ENCODE measurements around the gene MAN1C1. TPM values are rescaled to one million over a fixed set of nuclear protein-coding genes. Genes with fewer than 3 reads are reported as not detected.

MAN1C1 gene
- total and polyA plus RNA-seq, 9 of the 15 experiments (the other 6 are each of a cell fraction or from before 2014, with no cell fraction given), result 0.04 to 0.44 (median 0.10) TPM; not detected in 3

GRCh38 chr1:25623731-25624130 is 7.1 kb downstream of the MAN1C1 start:
- Histone ChIP-seq H3K4me1 (replicated peaks in 1 of 2; ENCODE audit: control insufficient read depth in 2 of 2, insufficient read depth in 2 of 2, low read length in 2 of 2) (no peaks in the 10 kb centered on the region), H4K20me1 (replicated peaks; ENCODE audit: control insufficient read depth, insufficient read depth, low read length) (0 out of 2 replicates have a peak, but pooled peaks cover 11% of the 10 kb centered on the region), H3K9ac (ENCODE audit: insufficient read depth in 1 of 2, low read depth in 2 of 2, low read length in 2 of 2) (no peak overlapping the region), H2AFZ (ENCODE audit: low read depth, low read length) (no peak overlapping the region), H3K27ac (ENCODE audit: extremely low read depth, low read depth, low read length) (no peak overlapping the region), H3K4me2 (ENCODE audit: insufficient read depth, low read length) (no peak overlapping the region), H3K9me3 (replicated peaks; ENCODE audit: control insufficient read depth, insufficient read depth, low read depth, low read length) (no peaks in the 10 kb centered on the region), H3K4me3 (no peak overlapping the region), H3K36me3 (ENCODE audit: control insufficient read depth, insufficient read depth, low read length) (no peaks in the 10 kb centered on the region), H3K27me3 (ENCODE audit: control insufficient read depth in 2 of 2, insufficient read depth in 2 of 2, low read length in 2 of 2) (peaks cover 43 to 45% of the 10 kb centered on the region in 2 experiments), H3K9me1 (ENCODE audit: control insufficient read depth, insufficient read depth, low read length) (peaks cover 5% of the 10 kb centered on the region), H3K79me2 (ENCODE audit: control insufficient read depth, insufficient read depth, low read length) (no peaks in the 10 kb centered on the region)
- TF ChIP-seq MCM3 (IDR thresholded peaks at IDR 0.05) (no peak), TFAP4 (CRISPR knock-in tag; IDR thresholded peaks at IDR 0.05; ENCODE audit: borderline replicate concordance) (no peak), ZNF449 (CRISPR knock-in tag; IDR thresholded peaks at IDR 0.05) (no peak), BRD9 (IDR thresholded peaks at IDR 0.05; ENCODE audit: low read depth, partially characterized antibody) (no peak), ZBTB11 (CRISPR knock-in tag; IDR thresholded peaks at IDR 0.05) (no peak)
- CTCF ChIA-PET (ENCODE audit: low intra/inter-chr PET ratio), result no interaction called here
- intact Hi-C loops (cut with micrococcal nuclease) (no loop called here), in situ Hi-C loops (cut with MboI) (no loop called here)
- POLR2A ChIA-PET, result interaction anchor here (0.7 to 1.6 kb wide), 3 partner anchors 15 to 120 kb away, joined by 3 read pairs; no protein-coding TSS in a partner anchor
- 3% methylated on average over 4 of the region's 4 CpGs for WGBS (ENCODE audit: insufficient coverage, low coverage, missing lambda C conversion rate)
- no peak for FAIRE-seq
- no TSS peak for BruUV-seq (replicated peaks)
- ATAC-seq, result no peak
- DNase-seq (ENCODE audit: extremely low read depth in 1 of 4, low spot score in 3 of 4), result no peak
